K562 (cell line): ENCODE data around the gene MAML3.

ENCODE experiments used
- ADNP ChIP-seq: fragments of 200-800 bp; sonication (Bioruptor generic); IDR thresholded peaks from 2 replicates; pipeline ENCODE4 v1.6.1; 2016; ENCODE audit warnings: missing genetic modification characterization, missing compliant biosample characterization
- NCOA6 ChIP-seq: fragments of 450-650 bp; IDR thresholded peaks from 2 replicates; pipeline ENCODE4 v1.6.1; 2017; ENCODE audit warnings: mild to moderate bottlenecking
- NCOR1 ChIP-seq: fragments of 450-650 bp; IDR thresholded peaks from 2 replicates; pipeline ENCODE4 v1.6.1; 2016; ENCODE audit warnings: mild to moderate bottlenecking, moderate library complexity
- TF ChIP-seq, protein P1 (sequence below), 3 experiments: IDR thresholded peaks in 2 of 3; conservative IDR thresholded peaks in 1 of 3; 2 replicates each; pipeline ENCODE4 v1.5.1; 2011 to 2012; ENCODE audit warnings: low read length in 3 of 3, mild to moderate bottlenecking in 3 of 3, control low read depth in 2 of 3, improper control_type of control experiment in 1 of 3, inconsistent platforms in 1 of 3, low read depth in 1 of 3, mixed read lengths in 1 of 3, moderate library complexity in 1 of 3; ENCODE audit not compliant: insufficient read depth in 2 of 3
- TF ChIP-seq, protein P2 (sequence below): sonication (generic); formaldehyde crosslinking; IDR thresholded peaks from 2 replicates; pipeline ENCODE4 v1.8.1; 2023; ENCODE audit warnings: mild to moderate bottlenecking, missing genetic modification reagents

DNA sequence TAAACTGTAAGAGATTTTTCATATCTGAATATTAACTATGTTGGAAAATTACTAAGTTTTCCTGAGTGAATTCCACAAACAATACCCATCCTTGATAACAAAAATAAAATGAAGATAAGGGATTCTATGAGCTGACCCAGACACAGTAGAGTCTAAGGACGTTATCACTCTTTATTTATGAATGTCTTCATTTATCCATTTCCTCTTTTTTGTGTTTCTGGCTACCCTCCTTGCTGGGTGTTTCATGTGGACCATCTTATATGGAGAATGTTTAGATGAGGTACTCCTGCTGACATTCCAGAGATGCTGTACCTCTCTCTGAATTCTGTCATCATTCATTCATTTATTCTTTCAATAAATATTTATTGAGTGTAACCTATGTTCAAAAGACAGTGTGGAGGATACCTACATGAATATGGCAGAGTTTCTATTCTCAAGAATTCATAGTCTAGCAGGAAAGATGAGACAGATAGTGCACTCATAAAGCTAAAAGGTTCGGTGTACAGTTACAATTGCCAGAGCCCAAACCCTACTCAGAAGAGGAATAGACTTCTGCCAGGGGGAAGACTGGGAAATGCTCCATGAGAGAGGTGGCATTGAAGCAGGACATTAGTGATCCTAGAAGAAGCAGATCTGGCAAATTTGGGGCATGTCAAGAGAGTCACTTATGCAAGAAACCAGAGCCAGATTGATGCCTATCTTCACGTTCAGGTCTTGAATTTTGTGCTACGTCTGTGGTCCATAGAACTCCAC is 195.8 kb downstream of the MAML3 start:
- TF ChIP-seq NCOR1 (no peak), NCOA6 (no peak), ADNP (tag) (no peak)
- TF ChIP-seq, protein P1, sequence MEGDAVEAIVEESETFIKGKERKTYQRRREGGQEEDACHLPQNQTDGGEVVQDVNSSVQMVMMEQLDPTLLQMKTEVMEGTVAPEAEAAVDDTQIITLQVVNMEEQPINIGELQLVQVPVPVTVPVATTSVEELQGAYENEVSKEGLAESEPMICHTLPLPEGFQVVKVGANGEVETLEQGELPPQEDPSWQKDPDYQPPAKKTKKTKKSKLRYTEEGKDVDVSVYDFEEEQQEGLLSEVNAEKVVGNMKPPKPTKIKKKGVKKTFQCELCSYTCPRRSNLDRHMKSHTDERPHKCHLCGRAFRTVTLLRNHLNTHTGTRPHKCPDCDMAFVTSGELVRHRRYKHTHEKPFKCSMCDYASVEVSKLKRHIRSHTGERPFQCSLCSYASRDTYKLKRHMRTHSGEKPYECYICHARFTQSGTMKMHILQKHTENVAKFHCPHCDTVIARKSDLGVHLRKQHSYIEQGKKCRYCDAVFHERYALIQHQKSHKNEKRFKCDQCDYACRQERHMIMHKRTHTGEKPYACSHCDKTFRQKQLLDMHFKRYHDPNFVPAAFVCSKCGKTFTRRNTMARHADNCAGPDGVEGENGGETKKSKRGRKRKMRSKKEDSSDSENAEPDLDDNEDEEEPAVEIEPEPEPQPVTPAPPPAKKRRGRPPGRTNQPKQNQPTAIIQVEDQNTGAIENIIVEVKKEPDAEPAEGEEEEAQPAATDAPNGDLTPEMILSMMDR (IDR thresholded peaks at IDR 0.05 in 2 of 3, conservative IDR thresholded peaks at IDR 0.05 in 1 of 3; ENCODE audit: insufficient read depth in 2 of 3, low read depth in 1 of 3, low read length in 3 of 3), result no peak
- TF ChIP-seq, protein P2, sequence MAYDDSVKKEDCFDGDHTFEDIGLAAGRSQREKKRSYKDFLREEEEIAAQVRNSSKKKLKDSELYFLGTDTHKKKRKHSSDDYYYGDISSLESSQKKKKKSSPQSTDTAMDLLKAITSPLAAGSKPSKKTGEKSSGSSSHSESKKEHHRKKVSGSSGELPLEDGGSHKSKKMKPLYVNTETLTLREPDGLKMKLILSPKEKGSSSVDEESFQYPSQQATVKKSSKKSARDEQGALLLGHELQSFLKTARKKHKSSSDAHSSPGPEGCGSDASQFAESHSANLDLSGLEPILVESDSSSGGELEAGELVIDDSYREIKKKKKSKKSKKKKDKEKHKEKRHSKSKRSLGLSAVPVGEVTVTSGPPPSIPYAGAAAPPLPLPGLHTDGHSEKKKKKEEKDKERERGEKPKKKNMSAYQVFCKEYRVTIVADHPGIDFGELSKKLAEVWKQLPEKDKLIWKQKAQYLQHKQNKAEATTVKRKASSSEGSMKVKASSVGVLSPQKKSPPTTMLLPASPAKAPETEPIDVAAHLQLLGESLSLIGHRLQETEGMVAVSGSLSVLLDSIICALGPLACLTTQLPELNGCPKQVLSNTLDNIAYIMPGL (CRISPR knock-in tag), result no peak
